ENCODE data around the gene ANO10. TPM values are rescaled to one million over a fixed set of nuclear protein-coding genes. Genes with fewer than 3 reads are reported as not detected.

ANO10 gene
- total RNA-seq, 3 donors from 2014 or later, result 27.4 to 31.8 (median 28.5) TPM

DNA sequence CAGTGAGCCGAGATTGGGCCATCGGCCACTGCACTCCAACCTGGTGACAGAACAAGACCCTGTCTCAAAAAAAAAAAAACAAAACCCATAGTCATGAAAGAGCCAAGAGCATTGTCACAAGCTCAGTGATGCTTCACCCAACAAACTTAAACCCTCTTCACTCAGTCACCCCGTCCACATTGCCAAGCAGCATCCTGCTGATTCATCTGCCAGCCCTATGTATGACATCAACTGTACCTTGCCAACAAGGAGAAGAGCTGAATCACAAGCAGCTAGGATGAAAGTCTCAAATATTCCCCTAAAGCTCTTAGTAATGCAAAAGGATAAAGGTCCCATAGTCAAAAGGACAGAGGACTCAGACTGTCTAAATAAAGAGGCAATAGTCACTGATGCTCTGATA is 90.0 kb downstream of the ANO10 start:
- H3K4me3 ChIP-seq, result no peak overlapping the region
- H3K27ac ChIP-seq, result no peak overlapping the region
- H3K4me1 ChIP-seq, result no peaks in the 10 kb centered on the region
- H3K36me3 ChIP-seq, result no peaks in the 10 kb centered on the region
- DNase-seq (ENCODE audit: low spot score in 2 of 2), result no peak
- H3K9me3 ChIP-seq, result peaks cover 4 to 11% of the 10 kb centered on the region in 2 donors
- intact Hi-C loops (cut with DNase I; ENCODE audit: low total_unique reads), result no loop called here
- TF ChIP-seq, protein P1, sequence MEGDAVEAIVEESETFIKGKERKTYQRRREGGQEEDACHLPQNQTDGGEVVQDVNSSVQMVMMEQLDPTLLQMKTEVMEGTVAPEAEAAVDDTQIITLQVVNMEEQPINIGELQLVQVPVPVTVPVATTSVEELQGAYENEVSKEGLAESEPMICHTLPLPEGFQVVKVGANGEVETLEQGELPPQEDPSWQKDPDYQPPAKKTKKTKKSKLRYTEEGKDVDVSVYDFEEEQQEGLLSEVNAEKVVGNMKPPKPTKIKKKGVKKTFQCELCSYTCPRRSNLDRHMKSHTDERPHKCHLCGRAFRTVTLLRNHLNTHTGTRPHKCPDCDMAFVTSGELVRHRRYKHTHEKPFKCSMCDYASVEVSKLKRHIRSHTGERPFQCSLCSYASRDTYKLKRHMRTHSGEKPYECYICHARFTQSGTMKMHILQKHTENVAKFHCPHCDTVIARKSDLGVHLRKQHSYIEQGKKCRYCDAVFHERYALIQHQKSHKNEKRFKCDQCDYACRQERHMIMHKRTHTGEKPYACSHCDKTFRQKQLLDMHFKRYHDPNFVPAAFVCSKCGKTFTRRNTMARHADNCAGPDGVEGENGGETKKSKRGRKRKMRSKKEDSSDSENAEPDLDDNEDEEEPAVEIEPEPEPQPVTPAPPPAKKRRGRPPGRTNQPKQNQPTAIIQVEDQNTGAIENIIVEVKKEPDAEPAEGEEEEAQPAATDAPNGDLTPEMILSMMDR (IDR thresholded peaks at IDR 0.05), result no peak
- TF ChIP-seq POLR2A (IDR thresholded peaks at IDR 0.05), result no peak
- TF ChIP-seq POLR2AphosphoS5 (IDR thresholded peaks at IDR 0.05), result no peak
- H3K27me3 ChIP-seq, result no peaks in the 10 kb centered on the region

DNA sequence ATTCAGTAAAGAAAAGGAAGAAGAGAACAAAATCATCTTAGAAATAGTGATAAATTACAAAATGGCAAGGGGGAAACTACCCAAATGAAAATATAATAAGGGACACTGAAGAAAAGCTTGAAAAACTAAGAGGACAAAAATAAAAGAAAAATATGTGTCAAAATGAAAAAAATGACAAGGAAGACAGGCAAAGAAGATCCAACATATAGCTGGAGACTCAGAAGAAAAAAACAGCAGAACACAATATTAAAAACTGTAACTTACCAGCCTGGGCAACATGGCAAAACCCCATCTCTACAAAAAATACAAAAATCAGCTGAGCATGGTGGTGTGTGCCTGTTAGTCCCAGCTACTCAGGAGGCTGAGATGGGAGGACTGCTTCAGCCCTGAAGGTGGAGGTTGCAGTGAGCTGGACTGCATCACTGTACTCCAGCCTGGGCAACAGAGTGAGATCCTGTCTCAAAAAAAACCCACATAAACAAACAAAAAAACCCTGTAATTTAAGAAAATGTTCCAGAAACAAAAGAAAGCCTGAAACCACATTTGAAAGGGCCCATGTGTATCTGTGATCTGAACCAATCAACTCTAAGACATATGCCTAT is 93.2 kb downstream of the ANO10 start:
- Histone ChIP-seq H3K27ac (no peak overlapping the region), H3K9me3 (peaks cover 4 to 11% of the 10 kb centered on the region in 2 donors), H3K27me3 (no peaks in the 10 kb centered on the region), H3K4me3 (no peak overlapping the region), H3K36me3 (no peaks in the 10 kb centered on the region), H3K4me1 (no peaks in the 10 kb centered on the region)
- no peak for TF ChIP-seq POLR2AphosphoS5 (IDR thresholded peaks at IDR 0.05)
- TF ChIP-seq, protein P1 (IDR thresholded peaks at IDR 0.05), result no peak
- no peak for TF ChIP-seq POLR2A (IDR thresholded peaks at IDR 0.05)
- no peak for DNase-seq (ENCODE audit: low spot score in 2 of 2)
- intact Hi-C loops (cut with DNase I; ENCODE audit: low total_unique reads), result no loop called here

- no peak for DNase-seq (ENCODE audit: low spot score in 2 of 2)
- intact Hi-C loops (cut with DNase I; ENCODE audit: low total_unique reads), result no loop called here
- TF ChIP-seq, protein P1 (IDR thresholded peaks at IDR 0.05), result no peak
- TF ChIP-seq POLR2AphosphoS5 (IDR thresholded peaks at IDR 0.05) (no peak), POLR2A (IDR thresholded peaks at IDR 0.05) (no peak)
- no peak overlapping the region for H3K27ac ChIP-seq
- H3K4me1 ChIP-seq, result no peaks in the 10 kb centered on the region
- H3K4me3 ChIP-seq, result no peak overlapping the region
- no peaks in the 10 kb centered on the region for H3K27me3 ChIP-seq
- H3K9me3 ChIP-seq, result peaks cover 4 to 11% of the 10 kb centered on the region in 2 donors
- H3K36me3 ChIP-seq, result no peaks in the 10 kb centered on the region
Observed at GRCh38 chr3:43526956-43527355, 94.9 kb downstream of the ANO10 start.

GRCh38 chr3:43525941-43526607 is 95.7 kb downstream of the ANO10 start:
- no peak for DNase-seq (ENCODE audit: low spot score in 2 of 2)
- Histone ChIP-seq H3K27ac (no peak overlapping the region), H3K4me3 (no peak overlapping the region), H3K9me3 (peaks cover 4 to 11% of the 10 kb centered on the region in 2 donors), H3K36me3 (no peaks in the 10 kb centered on the region), H3K4me1 (no peaks in the 10 kb centered on the region), H3K27me3 (no peaks in the 10 kb centered on the region)
- intact Hi-C loops (cut with DNase I; ENCODE audit: low total_unique reads), result no loop called here
- TF ChIP-seq, protein P1 (IDR thresholded peaks at IDR 0.05), result no peak
- TF ChIP-seq POLR2AphosphoS5 (IDR thresholded peaks at IDR 0.05), result no peak
- TF ChIP-seq POLR2A (IDR thresholded peaks at IDR 0.05), result no peak

DNA sequence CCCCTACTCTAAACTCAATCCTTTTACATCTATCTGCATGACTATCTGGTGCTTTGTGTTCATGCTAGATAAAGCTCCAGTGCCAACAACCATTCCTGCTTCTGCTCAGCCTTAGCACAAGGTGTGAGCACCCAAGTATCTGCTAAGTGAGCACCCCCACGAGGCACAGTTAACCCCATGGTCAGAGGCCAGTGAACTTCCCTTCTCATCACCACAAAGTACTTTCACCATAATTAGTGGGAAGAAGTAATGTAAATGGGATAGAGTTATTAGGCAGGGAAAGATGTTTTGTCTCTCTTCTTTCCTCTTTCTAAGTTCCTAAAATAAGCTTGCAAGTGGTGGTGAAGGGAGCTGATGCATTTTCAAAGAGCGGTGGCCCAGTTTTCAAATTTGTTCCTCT is 96.4 kb downstream of the ANO10 start:
- H3K4me1 ChIP-seq, result no peaks in the 10 kb centered on the region
- H3K9me3 ChIP-seq, result peaks cover 4 to 11% of the 10 kb centered on the region in 2 donors
- DNase-seq (ENCODE audit: low spot score in 2 of 2), result no peak
- H3K27ac ChIP-seq, result no peak overlapping the region
- no peaks in the 10 kb centered on the region for H3K36me3 ChIP-seq
- H3K27me3 ChIP-seq, result no peaks in the 10 kb centered on the region
- no peak overlapping the region for H3K4me3 ChIP-seq
- TF ChIP-seq POLR2A (IDR thresholded peaks at IDR 0.05), result no peak
- no peak for TF ChIP-seq POLR2AphosphoS5 (IDR thresholded peaks at IDR 0.05)
- TF ChIP-seq, protein P1 (IDR thresholded peaks at IDR 0.05), result no peak
- intact Hi-C loops (cut with DNase I; ENCODE audit: low total_unique reads), result no loop called here
